K562 (cell line): Measurements from ENCODE around the gene SPEM3.
"Not testable (repeated sequence)": the region's sequence is repeated elsewhere in the genome, so short reads cannot be mapped to it uniquely, and the experiment has no call there.

Source experiments
- ELF4 ChIP-seq: fragments of 450-650 bp; formaldehyde crosslinking; IDR thresholded peaks from 2 replicates; pipeline ENCODE4 v1.4.0; 2022; ENCODE audit warnings: missing genetic modification characterization
- HIVEP1 ChIP-seq: fragments of 250-450 bp; sonication (Bioruptor Pico); IDR thresholded peaks from 2 replicates; pipeline ENCODE4 v1.4.0; 2020; ENCODE audit warnings: mild to moderate bottlenecking
- MNT ChIP-seq, 2 experiments: fragments of 450-650 bp; conservative IDR thresholded peaks; 2 replicates each; pipeline ENCODE4 v1.6.1; 2017; ENCODE audit warnings: mild to moderate bottlenecking in 2 of 2, moderate library complexity in 2 of 2
- RAD51 ChIP-seq: fragments of 450-650 bp; IDR thresholded peaks from 2 replicates; pipeline ENCODE4 v1.7.1; 2016; ENCODE audit warnings: low read depth, mild to moderate bottlenecking, borderline replicate concordance
- RFX5 ChIP-seq: IDR thresholded peaks from 2 replicates; pipeline ENCODE4 v1.6.1; 2011; ENCODE audit warnings: low read depth, mild to moderate bottlenecking, improper control_type of control experiment, low read length
- RFX7 ChIP-seq: fragments of 250-450 bp; sonication (Bioruptor Pico); IDR thresholded peaks from 2 replicates; pipeline ENCODE4 v1.5.1; 2021; ENCODE audit warnings: mild to moderate bottlenecking
- TSHZ1 ChIP-seq: fragments of 250-450 bp; sonication (Bioruptor Pico); IDR thresholded peaks from 2 replicates; pipeline ENCODE4 v1.4.0; 2020; ENCODE audit warnings: mild to moderate bottlenecking, moderate library complexity
- ZNF212 ChIP-seq: fragments of 450-650 bp; formaldehyde crosslinking; IDR thresholded peaks from 2 replicates; pipeline ENCODE4 v1.4.0; 2020; ENCODE audit warnings: mild to moderate bottlenecking
- ZNF23 ChIP-seq: fragments of 250-450 bp; sonication (Bioruptor Pico); IDR thresholded peaks from 2 replicates; pipeline ENCODE4 v1.4.0; 2020; ENCODE audit warnings: mild to moderate bottlenecking
- TF ChIP-seq, protein P1 (sequence below): fragments of 450-650 bp; IDR thresholded peaks from 2 replicates; pipeline ENCODE4 v1.6.1; 2017; ENCODE audit warnings: mild to moderate bottlenecking, moderate library complexity
- TF ChIP-seq, protein P2 (sequence below), 3 experiments: IDR thresholded peaks in 2 of 3; conservative IDR thresholded peaks in 1 of 3; 2 replicates each; pipeline ENCODE4 v1.5.1; 2011 to 2012; ENCODE audit warnings: low read length in 3 of 3, mild to moderate bottlenecking in 3 of 3, control low read depth in 2 of 3, improper control_type of control experiment in 1 of 3, inconsistent platforms in 1 of 3, low read depth in 1 of 3, mixed read lengths in 1 of 3, moderate library complexity in 1 of 3; ENCODE audit not compliant: insufficient read depth in 2 of 3

- TF ChIP-seq, protein P1, sequence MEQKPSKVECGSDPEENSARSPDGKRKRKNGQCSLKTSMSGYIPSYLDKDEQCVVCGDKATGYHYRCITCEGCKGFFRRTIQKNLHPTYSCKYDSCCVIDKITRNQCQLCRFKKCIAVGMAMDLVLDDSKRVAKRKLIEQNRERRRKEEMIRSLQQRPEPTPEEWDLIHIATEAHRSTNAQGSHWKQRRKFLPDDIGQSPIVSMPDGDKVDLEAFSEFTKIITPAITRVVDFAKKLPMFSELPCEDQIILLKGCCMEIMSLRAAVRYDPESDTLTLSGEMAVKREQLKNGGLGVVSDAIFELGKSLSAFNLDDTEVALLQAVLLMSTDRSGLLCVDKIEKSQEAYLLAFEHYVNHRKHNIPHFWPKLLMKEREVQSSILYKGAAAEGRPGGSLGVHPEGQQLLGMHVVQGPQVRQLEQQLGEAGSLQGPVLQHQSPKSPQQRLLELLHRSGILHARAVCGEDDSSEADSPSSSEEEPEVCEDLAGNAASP: not testable (repeated sequence)
- TF ChIP-seq, protein P2, sequence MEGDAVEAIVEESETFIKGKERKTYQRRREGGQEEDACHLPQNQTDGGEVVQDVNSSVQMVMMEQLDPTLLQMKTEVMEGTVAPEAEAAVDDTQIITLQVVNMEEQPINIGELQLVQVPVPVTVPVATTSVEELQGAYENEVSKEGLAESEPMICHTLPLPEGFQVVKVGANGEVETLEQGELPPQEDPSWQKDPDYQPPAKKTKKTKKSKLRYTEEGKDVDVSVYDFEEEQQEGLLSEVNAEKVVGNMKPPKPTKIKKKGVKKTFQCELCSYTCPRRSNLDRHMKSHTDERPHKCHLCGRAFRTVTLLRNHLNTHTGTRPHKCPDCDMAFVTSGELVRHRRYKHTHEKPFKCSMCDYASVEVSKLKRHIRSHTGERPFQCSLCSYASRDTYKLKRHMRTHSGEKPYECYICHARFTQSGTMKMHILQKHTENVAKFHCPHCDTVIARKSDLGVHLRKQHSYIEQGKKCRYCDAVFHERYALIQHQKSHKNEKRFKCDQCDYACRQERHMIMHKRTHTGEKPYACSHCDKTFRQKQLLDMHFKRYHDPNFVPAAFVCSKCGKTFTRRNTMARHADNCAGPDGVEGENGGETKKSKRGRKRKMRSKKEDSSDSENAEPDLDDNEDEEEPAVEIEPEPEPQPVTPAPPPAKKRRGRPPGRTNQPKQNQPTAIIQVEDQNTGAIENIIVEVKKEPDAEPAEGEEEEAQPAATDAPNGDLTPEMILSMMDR (IDR thresholded peaks at IDR 0.05 in 2 of 3, conservative IDR thresholded peaks at IDR 0.05 in 1 of 3; ENCODE audit: insufficient read depth in 2 of 3, low read depth in 1 of 3, low read length in 3 of 3): not testable (repeated sequence)
- TF ChIP-seq MNT (conservative IDR thresholded peaks at IDR 0.05); HIVEP1 (CRISPR knock-in tag); RAD51; RFX7; ZNF212 (CRISPR knock-in tag); RFX5; ELF4 (CRISPR knock-in tag); TSHZ1 (CRISPR knock-in tag); ZNF23 (CRISPR knock-in tag): not testable (repeated sequence)
Measured at GRCh38 chr17:7470457-7470973, 41.9 kb downstream of the SPEM3 start.
